ENCODE measurements around the gene ORC5. TPM values are rescaled to one million over a fixed set of nuclear protein-coding genes. Genes with fewer than 3 reads are reported as not detected.
A peak's percentile ranks its signal among the peaks of the same experiment; 100 is the strongest.
"Not testable (repeated sequence)": the region's sequence is repeated elsewhere in the genome, so short reads cannot be mapped to it uniquely, and the experiment has no call there.

ORC5 gene
- total RNA-seq: 13.9 and 19.8 TPM in 2 replicates

DNA sequence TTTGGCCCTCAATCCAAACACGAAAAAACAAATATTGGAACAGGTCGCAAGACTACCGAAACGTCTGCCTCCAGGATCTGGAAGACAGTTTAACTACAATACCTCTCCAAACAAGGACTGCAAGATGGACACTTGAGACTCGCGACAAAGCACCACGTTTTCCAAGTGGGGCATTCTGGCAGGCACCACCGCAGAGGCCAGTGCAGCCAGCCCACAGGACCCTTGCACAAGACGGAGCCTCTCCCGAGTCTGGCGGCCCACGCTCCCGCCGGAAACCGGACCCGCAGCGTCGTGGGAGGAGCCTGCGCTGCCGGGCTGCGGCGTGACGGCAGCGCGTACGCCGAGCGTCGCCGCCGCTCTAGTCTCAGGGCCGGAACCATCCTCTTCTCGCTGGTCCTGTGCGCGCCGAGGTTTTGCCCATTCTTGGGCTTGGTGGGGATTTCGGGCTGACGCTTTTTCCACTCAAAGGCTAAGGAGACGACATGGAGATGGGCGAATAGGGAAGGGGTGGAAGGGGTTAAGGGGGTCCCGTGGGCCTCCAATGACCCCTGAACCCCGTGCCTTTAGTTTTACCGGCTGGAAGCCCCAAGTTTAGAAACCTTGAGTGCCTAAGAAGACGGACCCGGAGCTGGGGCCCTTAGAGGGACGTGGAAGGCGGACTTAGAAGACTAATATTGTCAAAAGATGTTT is at the start of gene ORC5:
ORC5 (minus strand) TSS at position 283 of the 690 bp plus-strand sequence; CDS start at position 174, 109 bp downstream.
- DNase-seq (ENCODE audit: low read depth in 2 of 2): peak; percentile 87 to 88

DNA sequence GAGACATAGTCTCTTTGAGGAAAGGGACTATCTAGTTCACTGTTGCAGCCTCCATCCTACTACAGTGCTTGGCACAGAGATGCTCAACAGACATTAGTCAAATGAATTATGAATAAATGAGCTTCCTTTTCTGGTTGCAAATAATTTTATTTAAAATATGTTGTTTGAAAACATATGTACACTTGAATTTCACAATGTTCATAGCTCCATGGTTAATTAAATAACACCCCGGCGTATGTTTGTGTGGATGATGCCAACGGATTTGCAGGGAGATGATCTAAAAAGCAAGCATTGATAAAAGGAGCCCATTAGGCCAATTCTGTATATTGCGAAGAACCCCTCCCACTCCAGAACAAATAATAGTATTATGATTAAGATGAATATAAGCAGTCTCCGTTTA is 47.8 kb upstream of the ORC5 start:
- no peak for DNase-seq (ENCODE audit: low read depth in 2 of 2)

DNA sequence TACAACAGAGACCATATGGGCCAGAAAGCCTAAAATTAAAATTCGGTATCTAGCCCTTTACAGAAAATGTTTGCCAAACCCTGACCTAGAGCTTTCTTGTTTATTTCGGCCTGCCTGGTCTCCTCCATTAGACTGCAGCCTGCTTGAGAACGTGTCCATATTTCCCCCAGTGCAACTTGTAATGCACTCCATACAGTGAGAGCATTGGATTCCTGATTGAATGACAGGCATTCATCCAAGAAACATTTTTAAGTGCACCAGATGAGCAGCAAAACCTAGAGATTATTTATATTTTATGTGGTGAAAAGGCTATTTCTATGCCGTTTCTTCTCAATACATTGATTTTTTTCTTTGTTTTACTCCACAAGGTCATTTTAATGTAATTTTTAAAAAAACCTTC is 47.4 kb upstream of the ORC5 start:
- no peak for DNase-seq (ENCODE audit: low read depth in 2 of 2)

DNA sequence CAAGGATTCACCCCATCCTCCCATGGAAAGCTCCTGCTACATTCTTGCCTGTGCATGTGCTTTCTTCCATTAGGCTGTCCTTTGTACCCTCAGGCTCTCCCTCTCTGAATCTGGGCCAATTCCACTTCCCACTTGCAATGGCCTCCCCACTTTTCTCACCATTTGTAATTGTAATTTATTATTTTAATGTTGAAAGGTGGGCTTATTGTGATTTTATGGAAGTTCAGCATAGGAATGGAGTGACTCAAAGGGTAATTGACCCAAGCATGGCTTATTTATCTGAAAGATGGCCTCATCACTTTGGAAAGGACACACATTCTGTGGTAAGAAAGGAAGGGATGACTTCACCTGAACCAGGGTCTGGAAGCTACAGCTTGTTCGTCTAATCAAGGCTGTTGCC is 46.9 kb upstream of the ORC5 start:
- no peak for DNase-seq (ENCODE audit: low read depth in 2 of 2)

DNA sequence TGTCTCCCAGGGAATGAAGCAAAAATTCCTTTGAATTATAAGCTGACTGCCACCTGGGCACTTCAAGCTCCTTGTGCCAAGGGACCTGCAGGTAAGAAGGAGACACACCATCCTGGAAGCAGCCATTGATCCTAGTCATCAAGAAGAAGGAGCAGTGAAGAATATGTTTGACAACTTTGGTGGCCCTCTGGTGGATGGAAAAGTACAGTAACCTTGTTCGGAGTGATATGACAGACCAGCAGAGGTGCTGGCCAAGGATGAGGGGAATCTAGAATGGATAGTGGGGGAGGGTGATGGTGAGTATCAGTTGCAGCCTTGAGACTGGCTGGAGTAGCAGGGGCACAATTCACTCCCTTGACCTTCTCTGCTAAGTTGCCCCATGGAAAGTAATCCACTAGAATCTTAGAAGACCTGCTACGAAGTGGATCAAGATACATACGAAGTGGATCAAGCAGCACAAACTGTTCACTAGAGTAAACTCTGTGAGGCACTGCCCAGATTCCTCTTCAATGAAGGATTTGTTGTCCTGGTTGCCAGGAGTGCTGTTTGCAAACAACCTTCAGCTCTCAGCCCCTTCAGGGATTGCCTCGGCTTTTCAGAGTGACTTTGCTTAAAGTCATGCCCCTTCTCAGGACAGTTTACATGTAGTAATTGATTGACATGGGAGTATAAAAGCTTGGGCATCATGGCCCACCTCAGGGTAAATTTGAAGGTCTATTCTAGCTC is 44.8 kb upstream of the ORC5 start:
- DNase-seq (ENCODE audit: low read depth in 2 of 2): peak in 1 of 2 donors; percentile 12

DNA sequence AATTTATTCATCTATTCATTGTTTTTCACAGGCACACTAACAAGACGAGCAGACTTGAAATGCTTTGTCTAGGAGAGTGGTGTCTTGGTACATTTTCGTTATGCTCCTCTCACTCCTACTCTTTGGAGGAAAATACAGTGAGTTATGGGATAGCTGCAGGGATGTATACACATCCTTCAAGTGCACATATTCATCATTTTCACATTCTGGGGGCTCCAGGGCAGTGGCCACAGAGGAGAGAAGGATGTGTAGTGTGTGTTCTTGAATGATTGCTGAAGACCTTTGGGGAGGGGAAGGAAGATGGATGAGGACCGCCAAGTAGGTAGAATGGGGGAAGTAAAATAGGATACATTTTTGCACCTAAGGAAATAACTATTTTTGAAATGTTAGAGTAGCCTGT is 34.8 kb upstream of the ORC5 start:
- DNase-seq (ENCODE audit: low read depth in 2 of 2): no peak

DNA sequence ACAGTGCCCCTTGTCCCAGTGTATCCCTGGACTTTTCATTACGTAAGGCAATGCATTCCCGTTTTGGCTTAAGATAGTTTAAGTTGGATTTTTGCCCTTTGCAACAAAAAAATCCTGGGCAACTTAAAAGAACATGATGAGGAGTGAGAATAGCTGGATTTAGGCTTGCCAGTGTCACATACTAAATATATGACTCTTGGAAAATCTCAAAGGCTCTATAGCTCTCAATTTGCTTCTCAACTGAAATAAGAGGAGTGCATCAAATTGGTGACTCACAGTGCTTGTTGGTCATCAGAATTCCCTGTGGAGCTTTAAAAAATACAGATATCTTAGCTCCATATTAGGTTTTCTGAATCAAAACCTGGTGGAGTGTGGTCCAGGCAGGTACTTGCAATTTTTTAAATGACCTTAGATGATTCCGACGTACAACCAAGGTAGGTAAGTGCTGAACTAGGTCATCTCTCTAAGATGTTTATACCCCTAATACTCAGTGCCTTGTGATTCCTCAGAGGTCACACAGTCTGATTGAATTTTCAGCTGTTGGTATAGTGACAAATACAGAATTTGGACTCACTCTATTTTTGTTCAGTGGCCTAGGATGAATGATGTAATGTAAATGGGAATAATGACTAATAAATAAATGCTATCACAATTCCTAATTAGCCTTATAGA is 33.9 kb upstream of the ORC5 start:
- no peak for DNase-seq (ENCODE audit: low read depth in 2 of 2)

DNA sequence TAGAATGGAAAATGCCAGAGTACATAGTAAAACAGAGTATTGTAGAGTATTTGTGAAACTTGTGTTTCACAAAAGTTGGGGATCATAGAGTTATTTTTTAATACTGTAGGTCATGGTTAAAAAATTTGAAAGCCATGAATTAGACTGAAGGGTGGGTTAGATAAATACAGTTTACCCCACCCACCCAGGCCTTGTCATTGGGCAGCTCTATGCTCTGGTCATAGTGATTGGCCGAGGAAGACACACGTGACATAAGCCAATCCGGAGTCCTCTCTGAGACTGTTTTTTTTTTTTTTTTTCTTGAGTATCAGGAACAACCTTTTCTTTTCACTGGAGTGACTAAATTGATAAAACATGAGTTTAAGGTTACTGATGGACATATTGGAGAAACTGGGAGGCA is 33.3 kb upstream of the ORC5 start:
- no peak for DNase-seq (ENCODE audit: low read depth in 2 of 2)

DNA sequence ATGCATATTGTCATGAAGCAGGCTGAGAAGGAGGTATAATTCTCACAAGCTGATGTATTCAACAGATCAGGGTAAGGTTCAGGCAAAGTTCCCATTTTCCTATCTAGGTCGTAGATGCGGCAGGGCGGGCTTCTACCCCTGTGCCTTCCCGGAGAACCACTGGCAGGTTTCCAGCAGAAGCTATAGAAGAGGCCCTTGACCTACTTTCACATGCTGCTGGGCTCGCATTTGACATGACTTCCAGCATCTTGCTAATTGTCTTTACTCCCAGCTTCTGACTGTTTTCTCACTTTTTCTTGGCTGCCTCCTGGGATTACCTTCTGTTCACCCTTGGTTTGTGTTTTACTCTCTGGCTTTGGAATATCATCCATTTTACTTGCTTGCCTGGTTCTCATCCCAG is 32.6 kb upstream of the ORC5 start:
- DNase-seq (ENCODE audit: low read depth in 2 of 2): no peak

DNA sequence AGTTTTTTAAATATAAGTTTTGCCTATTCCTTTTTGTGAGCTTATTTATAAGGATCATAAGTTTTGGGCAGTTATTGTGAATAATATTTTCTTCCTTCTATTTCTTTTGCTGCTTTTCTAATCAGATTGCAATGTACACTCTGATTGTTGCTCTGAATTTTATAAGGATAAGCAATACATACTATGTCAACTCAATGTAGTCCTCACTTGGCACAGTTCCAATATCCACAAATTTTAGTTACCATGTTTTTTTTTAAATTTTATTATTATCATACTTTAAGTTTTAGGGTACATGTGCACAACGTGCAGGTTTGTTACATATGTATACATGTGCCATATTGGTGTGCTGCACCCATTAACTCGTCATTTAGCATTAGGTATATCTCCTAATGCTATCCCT is 27.2 kb upstream of the ORC5 start:
- DNase-seq (ENCODE audit: low read depth in 2 of 2): not testable (repeated sequence)

DNA sequence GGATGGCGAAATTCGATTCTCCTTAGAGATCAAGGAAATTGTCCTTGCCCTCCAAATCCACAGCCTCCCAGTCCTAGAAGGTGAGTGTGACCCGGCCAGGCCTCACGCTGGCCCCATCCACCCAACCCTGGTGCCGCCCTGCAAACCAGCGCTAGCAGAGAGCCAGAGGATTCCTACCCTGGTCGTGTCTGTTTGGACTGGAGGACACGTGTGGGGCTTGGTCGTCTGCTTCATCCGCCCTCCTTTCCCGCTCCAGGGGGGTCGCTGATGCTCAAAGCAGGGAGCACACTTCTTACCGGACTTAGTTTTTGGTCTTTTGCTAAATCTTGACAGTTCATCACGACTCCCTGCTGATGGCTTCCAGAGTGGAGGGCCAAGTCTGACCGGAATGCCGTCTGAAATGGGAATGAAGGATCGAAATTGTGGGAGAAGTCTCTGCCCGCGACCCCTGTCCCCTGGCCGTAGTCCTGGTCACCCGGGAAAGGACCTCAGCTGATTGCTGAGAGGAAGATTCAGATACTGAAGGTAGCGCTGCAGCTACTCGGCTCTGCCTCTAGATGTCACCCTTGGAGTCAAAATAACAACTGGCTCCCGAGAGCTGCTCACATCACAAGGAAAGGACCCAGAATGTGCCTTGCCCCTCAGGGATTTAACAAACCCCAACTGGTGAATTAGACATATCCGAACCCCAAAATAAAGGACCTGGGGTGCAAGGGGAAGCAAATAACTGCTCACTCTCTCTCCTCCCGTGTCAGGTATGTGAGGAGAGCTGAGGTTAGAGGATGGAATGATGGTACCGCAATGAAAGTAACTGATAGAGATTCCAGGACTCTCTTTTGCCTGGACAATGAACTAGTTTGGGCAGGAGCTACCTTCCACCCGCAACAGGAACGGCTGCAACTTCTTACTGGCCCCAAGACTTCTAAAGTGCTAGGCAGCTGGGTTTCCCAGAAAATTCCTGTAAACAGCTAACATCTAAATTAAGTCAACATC is 23.5 kb upstream of the ORC5 start:
- DNase-seq (ENCODE audit: low read depth in 2 of 2): peak; percentile 57 to 62

DNA sequence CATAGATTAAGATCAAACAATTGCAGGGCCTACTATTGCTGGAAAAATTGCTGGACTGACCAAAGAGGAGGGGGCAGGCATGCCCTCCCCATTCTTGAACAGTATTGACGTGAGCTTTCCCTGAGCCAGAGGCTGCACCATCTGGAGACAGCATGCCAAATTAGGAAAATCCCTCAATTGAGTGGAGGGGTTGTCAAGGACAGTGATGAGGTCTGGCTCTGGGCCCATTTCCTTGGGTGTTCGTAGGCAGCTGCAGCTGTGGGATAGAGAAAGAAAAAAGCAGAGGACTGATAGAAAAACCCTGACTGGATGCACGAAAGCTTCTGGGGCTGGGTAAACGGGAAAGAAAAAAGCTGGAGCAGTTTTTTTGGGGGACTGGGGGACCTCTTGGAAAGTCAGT is 22.8 kb upstream of the ORC5 start:
- DNase-seq (ENCODE audit: low read depth in 2 of 2): peak in 1 of 2 donors; percentile 32

DNA sequence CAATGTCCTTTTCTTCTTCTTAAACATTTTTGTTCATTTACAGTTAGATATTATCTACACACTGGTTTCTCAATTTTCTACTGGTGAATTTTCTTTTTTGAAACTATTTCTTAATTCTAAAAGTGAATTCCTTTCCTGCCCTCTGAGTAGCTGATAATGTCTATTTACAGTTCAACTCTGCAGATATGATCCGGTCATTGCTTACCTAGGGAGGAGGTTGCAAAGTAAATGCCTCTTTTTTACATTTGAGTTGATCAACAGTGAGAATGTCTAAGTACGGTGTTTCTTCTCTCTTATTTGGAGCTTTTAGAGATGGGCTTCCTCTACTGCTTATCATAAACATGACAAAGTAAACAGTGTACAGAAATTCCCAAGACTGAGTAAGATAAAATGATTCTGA is 20.6 kb upstream of the ORC5 start:
- no peak for DNase-seq (ENCODE audit: low read depth in 2 of 2)

DNA sequence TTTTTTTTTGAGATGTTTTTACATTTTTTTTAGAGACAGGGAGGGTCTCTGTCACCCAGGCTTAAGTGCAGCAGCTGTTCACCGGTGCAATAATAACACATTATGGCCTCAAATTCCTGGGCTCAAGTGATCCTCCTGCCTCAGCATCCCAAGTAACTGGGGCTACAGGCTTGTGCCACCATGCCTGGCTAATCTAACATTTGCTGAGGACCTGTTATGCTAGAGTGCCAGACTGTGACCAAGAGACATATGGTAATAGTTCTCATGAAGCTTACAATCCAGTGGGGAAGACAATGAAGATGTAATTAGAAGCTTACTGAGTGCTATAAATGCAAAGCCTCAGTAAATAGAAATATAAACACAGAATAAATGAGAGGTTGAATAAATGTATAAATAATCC is 17.6 kb upstream of the ORC5 start:
- DNase-seq (ENCODE audit: low read depth in 2 of 2): no peak

DNA sequence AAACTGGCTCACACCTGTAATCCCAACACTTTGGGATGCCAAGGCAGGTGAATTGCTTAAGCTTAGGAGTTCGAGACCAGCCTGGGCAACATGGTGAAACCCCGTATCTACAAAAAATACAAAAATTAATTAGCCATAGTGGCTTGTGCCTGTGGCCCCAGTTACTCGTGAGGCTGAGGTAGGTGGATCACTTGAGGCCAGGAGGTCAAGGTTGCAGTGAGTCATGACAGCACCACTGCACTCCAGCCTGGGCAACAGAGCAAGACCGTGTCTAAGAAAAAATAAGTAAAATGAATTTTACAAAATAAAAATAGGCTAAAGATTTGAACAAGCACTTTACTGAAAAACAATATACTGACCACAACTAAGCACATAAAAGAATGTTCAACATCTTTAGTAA is 9.8 kb upstream of the ORC5 start:
- no peak for DNase-seq (ENCODE audit: low read depth in 2 of 2)

DNA sequence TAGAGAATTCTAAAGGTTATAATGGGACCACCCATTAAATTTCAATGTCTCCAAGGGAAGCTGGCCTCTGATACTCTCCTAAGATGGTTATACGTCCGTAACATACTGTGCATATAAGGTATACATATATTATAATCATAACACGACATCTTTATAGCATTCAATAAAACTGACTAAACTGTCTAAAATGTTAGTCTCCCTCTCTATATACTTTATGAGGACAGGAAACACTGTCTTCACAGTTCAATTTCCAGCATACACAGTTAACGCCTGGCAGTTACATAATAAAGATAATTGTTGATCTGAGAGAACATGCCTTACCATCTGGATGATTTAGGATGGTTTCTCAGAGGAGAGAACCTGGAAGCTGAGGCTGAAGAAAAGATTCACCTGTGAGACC is 1.2 kb upstream of the ORC5 start:
- no peak for DNase-seq (ENCODE audit: low read depth in 2 of 2)

DNA sequence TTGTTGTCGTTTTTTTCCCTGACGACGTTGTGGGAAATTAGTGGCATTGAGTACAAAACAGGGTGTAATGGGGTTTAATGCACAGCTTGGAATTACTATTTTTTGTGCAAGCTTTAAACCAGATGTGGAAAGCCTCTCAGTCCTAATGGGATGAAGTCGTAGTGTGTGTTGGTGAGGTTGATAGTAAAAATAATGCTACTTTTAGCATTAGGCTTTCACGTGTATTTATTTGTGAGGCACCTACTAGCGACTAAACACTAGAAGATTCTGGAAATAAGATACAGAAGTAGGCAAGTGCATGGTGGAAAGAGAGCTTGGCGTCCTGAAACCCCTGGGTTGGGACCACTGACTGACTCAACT is 588 bp upstream of the ORC5 start:
- DNase-seq (ENCODE audit: low read depth in 2 of 2): no peak

DNA sequence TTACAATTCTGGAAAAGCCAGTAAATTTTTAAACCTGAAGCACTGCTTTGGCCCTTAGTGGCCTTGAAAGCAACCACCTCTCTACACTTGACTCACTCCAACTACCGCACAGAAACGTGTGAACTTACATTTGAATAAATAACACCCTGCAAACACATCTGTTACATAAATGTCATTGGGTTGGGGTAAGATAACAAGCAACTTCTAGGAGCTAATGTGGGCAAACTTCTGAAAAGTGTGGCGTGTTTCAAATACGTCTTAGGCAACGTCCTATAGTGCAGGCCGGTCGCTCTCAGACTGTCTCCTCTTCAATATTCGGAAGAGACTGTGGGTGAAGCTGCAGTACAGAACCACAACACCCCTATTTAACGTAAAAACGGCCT is 474 bp downstream of the ORC5 start:
- peak; percentile 30 to 32 for DNase-seq (ENCODE audit: low read depth in 2 of 2)

DNA sequence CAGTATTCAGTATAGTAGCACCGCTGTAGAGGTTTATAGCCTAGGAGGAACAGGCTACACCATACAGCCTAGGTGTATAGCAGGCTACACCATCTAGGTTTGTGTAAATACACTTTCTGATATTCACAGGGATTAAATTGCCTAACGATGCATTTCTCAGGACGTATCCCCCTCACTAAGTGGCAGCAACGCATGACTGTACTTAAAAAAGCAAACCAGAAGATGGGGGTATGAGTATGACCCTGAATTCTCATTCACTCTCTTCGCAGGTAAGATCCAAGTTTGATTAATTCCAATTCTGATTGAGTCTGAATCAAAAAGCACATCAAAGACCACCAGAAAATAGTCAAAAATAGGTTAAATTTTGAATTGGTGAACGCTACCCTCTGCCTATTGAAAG is 972 bp downstream of the ORC5 start:
- DNase-seq (ENCODE audit: low read depth in 2 of 2): no peak

DNA sequence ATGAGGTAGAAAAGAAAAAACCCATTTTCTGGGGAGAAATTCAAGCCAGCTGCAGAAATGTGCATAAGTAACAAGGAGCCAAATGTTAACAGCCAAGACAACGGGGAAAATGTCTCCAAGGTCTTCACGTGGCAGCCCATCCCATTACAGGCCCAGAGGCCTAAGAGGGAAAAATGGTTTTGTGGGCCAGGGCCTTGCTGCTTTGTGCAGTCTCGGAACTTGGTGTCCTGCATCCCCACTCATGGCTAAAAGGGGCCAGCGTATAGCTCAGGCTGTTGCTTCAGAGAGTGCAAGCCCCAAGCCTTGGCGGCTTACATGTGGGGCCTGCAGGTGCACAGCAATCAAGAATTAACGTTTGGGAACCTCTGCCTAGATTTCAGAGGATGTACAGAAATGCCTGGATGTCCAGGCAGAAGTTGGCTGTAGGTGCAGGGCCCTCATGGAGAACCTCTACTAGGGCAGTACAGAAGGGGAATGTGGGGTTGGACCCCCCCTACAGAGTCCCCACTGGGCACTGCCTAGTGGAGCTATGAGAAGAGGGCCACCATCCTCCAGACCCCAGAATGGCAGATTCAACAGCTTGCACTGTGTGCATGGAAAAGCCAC is 9.0 kb downstream of the ORC5 start:
- no peak for DNase-seq (ENCODE audit: low read depth in 2 of 2)

DNA sequence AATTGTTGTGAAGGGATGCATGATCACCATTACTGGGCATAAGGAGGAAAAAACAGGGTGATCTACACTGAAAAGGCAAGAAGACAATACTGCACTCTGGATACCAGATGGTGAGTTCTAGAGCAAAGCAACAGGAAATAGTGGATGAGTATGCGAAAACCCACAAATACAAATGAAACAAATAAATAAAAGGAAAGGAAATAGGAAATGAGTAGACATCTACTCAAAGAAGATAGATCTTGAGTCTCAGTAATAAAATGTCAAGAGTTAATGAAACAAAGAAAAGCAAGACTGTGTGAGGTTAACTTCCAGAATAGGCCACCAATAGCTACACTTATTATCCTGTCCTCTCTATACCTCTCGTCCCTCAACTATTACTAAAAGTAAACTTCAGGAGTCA is 11.7 kb downstream of the ORC5 start:
- peak; percentile 19 to 86 for DNase-seq (ENCODE audit: low read depth in 2 of 2)

All from lung microvascular endothelial cell (primary cell).